NCI-H2081 treated with DMSO at 0.1 percent for 48 hours (cell line): ENCODE data around the gene LRRC39.
"Not testable (repeated sequence)": the region's sequence is repeated elsewhere in the genome, so short reads cannot be mapped to it uniquely, and the experiment has no call there.

Experiments
- DNase-seq: peaks from one replicate; lab custom pipeline; 2025; lab: John Stamatoyannopoulos, UW

LRRC39 gene

GRCh38 chr1:100178091-100178490 is at the start of gene LRRC39:
LRRC39 (minus strand) TSS chr1:100178256; CDS start chr1:100168516, 9,740 bp downstream.
- no peak for DNase-seq

- no peak for DNase-seq
These were observed 44.4 kb upstream of the LRRC39 start for GRCh38 chr1:100222428-100222827.

GRCh38 chr1:100219883-100220282 is 41.8 kb upstream of the LRRC39 start:
- DNase-seq, result no peak

DNA sequence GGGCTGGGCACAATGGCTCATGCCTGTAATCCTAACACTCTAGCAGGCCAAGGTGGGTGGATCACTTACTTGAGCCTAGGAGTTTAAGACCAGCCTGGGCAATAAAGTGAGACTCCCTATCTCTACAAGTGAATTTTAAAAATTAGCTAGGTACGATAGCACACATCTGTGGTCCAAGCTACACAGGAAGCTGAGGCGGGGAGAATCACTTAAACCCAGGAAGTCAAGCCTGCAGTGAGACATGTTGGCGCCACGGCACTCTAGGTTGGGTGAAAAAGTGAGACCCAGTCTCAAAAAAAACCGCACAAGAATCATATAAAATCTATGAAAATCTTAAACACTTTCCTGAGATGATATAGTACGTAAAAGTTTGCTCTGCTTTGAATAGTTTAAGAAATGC is 41.4 kb upstream of the LRRC39 start:
- no peak for DNase-seq

GRCh38 chr1:100217834-100218233 is 39.8 kb upstream of the LRRC39 start:
- no peak for DNase-seq

DNA sequence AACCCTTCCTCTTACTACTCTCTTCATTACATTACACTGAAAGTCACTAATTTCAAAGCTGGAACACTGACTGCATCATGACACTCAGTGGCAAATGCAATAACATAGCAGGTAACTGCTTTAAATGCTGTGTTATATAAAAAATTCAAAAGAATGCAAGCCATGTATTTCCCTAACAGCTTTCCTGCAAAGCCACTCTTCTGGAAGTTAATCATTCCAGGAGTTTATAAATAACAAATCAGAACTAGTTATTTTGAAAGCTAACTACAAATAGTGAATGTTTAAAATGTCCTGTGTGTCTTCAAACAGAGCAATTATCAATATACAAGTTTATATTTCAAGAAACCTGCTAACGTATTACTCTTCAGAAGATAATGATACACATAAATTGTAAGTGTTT is 37.0 kb upstream of the LRRC39 start:
- no peak for DNase-seq

GRCh38 chr1:100213141-100213540 is 35.1 kb upstream of the LRRC39 start:
- DNase-seq, result no peak

DNA sequence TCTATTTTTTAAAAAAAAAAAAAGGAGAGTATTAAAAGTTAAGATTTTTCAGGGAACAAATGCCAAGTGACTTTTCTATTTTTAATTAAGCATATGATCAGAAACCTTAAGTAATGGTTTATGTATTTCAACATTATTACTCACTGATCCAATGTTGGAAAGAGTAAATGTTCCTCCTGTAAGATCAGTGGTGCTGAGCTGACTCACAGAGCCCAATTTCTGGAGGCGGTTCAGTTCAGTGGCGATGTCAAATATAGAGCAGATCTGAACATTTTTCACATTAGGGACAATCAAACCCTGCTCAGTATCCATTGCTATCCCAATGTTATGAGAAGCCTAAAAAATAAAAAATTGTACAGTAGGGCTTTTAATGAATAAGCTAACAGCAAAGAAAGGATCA is 28.2 kb upstream of the LRRC39 start:
- DNase-seq, result no peak

DNA sequence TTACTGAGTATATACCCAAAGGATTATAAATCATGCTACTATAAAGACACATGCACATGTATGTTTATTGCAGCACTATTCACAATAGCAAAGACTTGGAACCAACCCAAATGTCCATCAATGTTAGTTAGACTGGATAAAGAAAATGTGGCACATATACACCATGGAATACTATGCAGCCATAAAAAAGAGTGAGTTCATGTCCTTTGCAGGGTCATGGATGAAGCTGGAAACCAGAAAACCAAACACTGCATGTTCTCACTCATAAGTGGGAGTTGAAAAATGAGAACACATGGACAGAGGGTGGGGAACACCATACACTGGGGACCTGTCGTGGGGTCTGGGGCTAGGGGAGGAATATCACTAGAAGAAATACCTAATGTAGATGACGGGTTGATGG is 27.5 kb upstream of the LRRC39 start:
- not testable (repeated sequence) for DNase-seq

GRCh38 chr1:100205103-100205502 is 27.0 kb upstream of the LRRC39 start:
- not testable (repeated sequence) for DNase-seq

DNA sequence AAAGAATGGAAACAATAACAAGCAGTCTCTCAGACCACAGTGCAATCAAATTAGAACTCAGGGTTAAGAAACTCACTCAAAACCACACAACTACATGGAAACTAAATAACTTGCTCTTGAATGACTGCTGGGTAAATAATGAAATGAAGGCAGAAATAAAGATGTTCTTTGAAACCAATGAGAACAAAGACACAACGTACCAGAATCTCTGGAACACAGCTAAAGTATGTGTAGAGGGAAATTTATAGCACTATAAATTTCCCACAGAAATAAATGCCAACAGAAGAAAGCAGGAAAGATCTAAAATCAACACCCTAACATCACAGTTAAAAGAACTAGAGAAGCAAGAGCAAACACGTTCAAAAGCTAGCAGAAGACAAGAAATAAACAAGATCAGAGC is 24.6 kb upstream of the LRRC39 start:
- not testable (repeated sequence) for DNase-seq

DNA sequence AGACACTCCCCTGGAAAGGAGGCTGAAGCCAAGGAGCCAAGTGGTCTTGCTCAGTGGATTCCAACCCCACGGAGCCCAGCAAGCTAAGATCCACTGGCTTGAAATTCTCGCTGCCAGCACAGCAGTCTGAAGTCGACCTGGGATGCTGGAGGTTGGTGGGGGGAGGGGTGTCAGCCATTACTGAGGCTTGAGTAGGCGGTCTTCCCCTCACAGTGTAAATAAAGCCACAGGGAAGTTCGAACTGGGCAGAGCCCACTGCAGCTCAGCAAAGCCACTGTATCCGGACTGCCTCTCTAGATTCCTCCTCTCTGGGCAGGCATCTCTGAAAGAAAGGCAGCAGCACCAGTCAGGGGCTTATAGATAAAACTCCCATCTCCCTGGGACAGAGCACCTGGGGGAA is 22.0 kb upstream of the LRRC39 start:
- DNase-seq, result not testable (repeated sequence)

GRCh38 chr1:100198596-100198995 is 20.5 kb upstream of the LRRC39 start:
- DNase-seq, result no peak

GRCh38 chr1:100188617-100189016 is 10.6 kb upstream of the LRRC39 start:
- peak; percentile 21 for DNase-seq

- DNase-seq, result no peak
These were observed 9.9 kb upstream of the LRRC39 start for GRCh38 chr1:100187912-100188311.

DNA sequence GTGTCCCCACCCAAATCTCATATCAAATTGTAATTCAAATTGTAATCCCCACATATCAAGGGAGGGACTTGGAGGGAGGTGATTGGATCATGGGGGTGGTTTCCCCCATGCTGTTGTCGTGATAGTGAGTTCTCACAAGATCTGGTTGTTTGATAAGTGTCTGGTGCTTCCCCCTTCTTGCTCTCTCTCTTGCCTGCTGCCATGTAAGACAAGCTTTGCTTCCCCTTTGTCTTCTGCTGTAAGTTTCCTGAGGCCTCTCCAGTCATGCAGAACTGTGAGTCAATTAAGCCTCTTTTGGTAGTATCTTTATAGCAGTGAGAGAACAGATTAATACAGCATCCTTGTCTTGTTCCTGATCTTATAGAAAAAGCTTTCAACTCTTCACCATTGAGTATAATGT is 6.5 kb upstream of the LRRC39 start:
- DNase-seq, result no peak

- DNase-seq, result no peak
These were observed 5.3 kb upstream of the LRRC39 start for GRCh38 chr1:100183370-100183769.

- DNase-seq, result no peak
These were observed 588 bp downstream of the LRRC39 start for GRCh38 chr1:100177295-100178041.

DNA sequence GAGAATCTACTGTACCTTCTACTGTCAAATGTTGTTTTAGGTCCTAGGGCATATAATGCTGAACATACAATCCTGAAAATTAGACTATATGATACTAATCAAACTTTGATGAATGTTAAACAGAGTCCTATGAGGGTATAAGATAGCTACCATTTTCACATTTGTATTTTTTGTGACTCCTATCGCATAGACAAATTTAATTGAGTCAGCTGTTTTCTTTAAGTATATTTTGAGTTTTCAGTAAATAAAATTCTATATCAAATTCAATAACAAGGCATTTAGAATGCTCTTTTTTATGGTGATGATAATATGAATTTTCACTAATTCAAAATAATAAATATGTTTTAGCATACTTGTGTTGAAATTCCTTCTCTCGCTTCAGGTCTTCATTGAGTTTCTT is 10.0 kb downstream of the LRRC39 start:
- no peak for DNase-seq

DNA sequence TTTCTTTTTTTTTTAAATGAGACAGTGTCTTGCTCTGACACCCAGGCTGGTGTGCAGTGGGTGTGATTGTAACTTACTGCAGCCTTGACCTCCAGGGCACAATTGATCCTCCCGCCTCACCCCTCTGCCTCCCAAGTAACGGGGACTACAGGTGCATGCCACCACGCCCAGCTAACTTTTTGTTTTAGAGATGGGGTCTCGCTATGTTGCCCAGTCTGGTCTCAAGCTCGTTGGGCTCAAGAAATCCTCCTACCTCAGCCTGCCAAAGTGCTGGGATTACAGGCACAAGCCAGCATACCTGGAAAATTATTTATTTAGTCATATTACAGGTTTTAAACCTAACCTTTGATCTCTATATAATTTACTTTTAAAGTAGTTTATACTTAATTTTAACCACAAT is 13.4 kb downstream of the LRRC39 start:
- no peak for DNase-seq

GRCh38 chr1:100164216-100164615 is 13.8 kb downstream of the LRRC39 start:
- no peak for DNase-seq

DNA sequence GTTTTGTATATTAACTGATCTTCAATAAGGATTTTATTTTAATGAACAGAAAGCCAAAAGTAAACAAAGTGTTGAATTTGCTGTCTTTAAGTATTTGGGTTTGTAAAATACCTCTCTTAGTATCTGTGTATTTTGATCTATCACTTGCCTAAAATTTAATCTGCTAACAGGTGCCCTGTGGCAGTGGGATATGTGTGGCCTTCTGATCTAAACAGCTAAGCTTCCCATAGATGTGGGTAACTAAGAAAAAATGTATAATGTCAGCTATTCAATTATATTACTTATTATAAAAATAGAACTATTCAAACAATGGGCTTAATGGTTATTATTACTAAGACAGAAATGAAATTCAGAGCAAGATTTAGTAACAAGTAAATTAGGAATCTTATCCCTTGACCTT is 15.2 kb downstream of the LRRC39 start:
- no peak for DNase-seq

GRCh38 chr1:100152271-100152670 is 25.8 kb downstream of the LRRC39 start:
- DNase-seq, result no peak

- DNase-seq, result no peak
These were observed 26.4 kb downstream of the LRRC39 start for GRCh38 chr1:100151679-100152078.
